NT2/D1 (cell line): ENCODE measurements around the gene FMN1.

Experiments
- YY1 ChIP-seq: IDR thresholded peaks from 2 replicates; pipeline ENCODE4 v1.6.1; 2011; ENCODE audit not compliant: insufficient read length, insufficient read depth
- ZNF274 ChIP-seq: IDR thresholded peaks from 2 replicates; pipeline ENCODE4 v1.6.1; 2011; ENCODE audit warnings: mild to moderate bottlenecking, low read depth, low read length

GRCh38 chr15:33119865-33120264 lies 74.6 kb downstream of the FMN1 start:
- TF ChIP-seq YY1 (no peak), ZNF274 (no peak)
